ENCODE results near the gene C20orf202.

DNA sequence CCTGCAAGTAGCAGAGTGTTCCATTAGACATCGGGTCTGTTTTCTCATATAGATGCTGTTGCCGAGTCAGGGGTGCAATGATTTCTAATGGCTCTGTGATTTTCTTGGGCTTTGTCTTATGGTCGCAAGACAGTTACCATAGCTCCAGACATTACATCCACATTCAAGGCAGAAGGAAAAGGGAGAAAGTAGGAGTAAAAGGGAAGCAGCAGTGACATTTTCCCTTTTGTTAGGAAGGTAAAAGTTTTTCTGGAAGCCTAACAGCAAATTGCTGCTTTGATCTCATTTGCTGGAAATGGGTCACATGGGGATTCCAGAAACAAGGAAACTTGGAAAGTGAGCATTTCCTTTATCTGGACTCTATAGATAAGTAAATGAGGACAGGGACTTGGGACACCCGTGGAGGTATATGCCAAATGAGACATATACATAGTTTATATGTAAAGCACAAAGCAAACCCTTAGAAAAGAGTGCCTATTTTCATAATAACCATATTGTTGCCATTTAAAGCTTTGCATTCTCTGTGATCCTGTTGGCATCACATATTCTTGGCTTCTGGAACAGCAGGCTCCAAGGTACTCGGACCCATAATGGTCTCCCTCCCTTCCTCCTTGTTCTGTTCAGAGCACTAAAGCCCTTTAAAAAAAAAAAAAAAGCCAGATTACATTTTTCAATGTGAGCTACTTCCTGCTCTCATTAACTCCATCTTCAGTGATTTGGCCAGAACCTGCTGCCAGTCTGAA is at the start of gene C20orf202:
- TF ChIP-seq, protein P1, sequence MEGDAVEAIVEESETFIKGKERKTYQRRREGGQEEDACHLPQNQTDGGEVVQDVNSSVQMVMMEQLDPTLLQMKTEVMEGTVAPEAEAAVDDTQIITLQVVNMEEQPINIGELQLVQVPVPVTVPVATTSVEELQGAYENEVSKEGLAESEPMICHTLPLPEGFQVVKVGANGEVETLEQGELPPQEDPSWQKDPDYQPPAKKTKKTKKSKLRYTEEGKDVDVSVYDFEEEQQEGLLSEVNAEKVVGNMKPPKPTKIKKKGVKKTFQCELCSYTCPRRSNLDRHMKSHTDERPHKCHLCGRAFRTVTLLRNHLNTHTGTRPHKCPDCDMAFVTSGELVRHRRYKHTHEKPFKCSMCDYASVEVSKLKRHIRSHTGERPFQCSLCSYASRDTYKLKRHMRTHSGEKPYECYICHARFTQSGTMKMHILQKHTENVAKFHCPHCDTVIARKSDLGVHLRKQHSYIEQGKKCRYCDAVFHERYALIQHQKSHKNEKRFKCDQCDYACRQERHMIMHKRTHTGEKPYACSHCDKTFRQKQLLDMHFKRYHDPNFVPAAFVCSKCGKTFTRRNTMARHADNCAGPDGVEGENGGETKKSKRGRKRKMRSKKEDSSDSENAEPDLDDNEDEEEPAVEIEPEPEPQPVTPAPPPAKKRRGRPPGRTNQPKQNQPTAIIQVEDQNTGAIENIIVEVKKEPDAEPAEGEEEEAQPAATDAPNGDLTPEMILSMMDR (IDR thresholded peaks at IDR 0.05) = no peak
- TF ChIP-seq POLR2A (IDR thresholded peaks at IDR 0.05) (no peak), POLR2AphosphoS5 (IDR thresholded peaks at IDR 0.05) (no peak)
